Stimulated activated CD8-positive, alpha-beta memory T cell treated with anti-CD3 and anti-CD28 coated beads, Interleukin-4, amount 100 ng/mL, for 4 hours (primary cell): Measurements from ENCODE around the gene DDX54.

Experiments used
- DNase-seq, 2 donors: peaks; one replicate each; pipeline ENCODE4 v3.0.0-alpha.2; 2020; ENCODE audit warnings: low read depth in 2 of 2, low spot score in 1 of 2

DDX54 gene

DNA sequence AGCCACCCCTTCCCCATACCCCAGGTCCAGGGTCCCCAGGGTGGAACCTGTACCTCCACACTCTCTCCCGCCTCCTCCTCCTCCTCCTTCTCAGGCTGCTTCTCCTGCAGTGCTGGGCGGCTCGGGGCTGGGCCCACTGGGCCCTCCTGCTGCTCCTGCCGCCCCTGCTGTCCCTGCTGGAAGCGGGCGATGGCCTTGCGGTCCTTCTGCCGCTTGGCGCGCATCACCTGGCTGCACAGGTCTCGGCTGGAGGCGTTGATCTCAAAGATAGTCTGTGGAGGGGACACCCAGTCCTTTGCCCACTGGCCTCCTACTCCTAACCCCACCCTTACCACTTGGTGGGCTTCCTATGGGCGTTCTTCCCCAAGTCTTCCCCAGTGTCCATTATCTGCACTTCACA lies 21.3 kb downstream of the DDX54 start:
- no peak for DNase-seq

DNA sequence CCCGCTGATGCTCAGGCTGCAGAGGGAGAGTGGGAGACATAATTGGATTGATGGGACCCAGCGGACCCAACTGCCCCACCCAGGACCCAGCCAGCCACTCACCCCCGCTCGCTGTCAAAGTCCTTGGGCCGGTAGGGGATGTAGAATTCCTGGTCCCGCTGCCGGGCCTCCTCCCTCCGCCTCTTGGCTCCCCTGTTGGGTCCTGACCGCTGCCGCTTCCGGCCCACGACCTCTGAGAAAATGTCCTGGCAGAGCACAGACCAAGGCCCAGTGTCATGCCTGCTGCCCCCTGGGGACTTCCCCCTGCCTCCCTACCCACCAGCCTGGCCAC lies 22.3 kb downstream of the DDX54 start:
- DNase-seq, result no peak

DNA sequence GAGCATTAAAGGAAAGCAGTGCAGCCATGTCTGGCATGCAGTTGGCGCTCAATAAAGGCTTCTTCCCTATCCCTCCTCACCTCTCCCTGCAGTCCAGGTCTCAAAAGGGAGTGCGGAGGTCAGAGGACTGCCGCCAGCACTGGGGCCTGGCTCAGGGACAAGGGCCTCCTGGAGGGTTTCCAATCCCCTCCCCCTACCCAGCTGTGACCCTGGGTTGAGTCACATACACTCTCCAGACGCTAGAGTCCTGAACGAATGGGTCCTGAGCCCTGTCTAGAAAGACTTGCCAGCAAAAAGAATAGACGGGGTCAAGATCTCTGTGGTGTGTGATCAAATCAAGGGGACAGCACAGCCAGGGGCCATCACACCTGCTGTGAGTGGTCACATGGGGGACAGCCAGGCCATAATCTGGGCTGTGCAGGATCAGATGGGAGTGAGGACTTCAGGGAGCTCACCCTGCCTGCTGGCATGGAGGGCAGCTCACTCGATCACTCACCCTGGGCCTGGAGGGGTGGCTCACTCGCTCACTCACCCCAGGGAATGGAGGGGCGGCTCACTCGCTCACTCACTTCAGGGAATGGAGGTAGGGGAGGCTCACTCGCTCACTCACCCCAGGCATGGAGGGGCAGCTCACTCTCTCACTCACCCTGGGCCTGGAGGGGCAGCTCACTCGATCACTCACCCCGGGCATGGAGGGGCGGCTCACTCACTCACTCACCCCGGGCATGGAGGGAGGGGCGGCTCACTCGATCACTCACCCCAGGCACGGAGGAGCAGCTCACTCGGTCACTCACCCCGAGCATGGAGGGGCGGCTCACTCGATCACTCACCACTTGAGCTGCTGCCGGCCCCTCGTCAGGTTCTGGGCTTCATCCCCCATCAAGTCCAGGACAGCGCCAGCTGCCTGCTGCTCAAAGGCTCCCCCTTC lies 22.9 kb downstream of the DDX54 start:
- DNase-seq, result no peak

DNA sequence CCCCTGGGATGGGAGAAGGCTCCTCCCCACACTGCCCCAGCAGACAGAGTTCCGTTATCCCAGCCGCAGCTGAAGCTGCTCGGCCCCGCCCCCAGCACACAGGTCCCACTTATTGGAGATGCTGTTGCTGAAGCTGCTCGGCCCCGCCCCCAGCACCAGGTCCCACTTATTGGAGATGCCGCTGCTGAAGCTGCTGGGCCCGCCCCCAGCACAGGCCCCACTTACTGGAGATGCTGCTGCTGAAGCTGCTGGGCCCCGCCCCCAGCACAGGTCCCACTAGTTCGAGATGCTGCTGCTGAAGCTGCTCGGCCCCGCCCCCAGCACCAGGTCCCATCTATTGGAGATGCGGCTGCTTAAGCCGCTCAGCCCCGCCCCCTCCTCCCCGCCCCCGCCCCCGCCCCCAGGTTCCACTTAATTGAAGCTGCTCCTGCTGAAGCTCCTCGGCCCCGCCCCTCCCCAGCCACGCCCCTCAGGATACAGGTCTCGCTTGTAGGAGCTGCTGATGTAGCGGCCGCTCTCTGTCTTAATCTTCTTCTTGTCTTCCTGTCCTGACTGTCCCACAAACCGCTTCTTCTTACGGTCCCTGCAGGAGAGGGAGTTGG lies 23.8 kb downstream of the DDX54 start:
- no peak for DNase-seq

DNA sequence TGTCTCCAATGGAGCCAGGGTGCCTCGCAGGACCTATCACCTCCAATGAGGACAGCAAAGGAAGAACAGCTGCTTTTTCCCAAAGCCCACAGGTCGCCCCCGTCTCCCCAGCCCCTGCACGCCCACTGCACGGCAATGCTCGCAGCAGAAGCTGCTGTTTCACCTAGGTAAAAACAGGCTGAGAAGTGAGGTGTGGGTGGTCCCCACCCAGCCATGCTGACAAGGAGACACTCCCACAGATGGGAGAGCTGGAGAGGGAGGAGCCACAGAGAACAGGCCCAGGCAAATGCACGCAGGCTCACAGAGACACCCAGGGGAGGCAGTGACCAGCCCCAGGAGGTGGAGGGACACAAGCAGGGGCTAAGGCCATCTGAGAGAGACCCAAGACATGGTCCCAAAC lies 25.3 kb downstream of the DDX54 start:
- no peak for DNase-seq

DNA sequence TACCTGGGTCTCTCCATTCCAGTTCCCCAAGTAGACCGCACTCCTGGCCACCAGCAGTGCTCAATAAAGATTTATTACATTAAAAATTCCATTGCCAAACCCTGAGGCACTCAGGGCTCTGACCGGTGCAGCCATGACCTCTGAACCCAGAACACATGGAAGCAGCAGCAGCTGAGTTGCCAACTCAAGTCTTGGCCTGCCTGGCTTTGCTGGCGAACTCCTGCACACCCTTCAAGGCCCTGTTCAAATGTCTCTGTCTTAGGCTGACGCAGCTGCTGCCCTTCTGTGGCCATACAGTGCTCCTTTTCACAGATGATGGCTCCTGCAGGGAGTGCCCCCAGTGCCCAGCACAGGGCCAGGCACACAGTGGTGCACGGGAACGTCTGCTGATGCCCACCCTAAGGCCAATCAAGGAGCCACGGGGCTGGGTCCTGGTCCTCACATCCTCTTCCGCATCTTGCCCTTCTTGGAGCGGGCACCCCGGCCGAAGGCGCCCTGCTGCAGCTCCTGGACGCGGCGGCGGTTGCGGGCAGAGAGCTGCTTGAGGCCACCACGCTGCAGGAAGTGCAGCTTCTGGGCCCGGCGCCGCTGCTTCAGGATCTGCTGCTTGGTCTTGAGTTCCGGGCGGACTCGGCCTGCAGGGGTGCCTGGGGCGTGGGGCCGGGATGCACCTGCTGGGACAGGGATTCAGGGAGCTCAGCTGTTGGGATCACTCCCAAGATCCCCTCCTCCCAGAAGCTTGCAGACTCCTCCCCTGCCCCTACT lies 26.7 kb downstream of the DDX54 start:
- no peak for DNase-seq

DNA sequence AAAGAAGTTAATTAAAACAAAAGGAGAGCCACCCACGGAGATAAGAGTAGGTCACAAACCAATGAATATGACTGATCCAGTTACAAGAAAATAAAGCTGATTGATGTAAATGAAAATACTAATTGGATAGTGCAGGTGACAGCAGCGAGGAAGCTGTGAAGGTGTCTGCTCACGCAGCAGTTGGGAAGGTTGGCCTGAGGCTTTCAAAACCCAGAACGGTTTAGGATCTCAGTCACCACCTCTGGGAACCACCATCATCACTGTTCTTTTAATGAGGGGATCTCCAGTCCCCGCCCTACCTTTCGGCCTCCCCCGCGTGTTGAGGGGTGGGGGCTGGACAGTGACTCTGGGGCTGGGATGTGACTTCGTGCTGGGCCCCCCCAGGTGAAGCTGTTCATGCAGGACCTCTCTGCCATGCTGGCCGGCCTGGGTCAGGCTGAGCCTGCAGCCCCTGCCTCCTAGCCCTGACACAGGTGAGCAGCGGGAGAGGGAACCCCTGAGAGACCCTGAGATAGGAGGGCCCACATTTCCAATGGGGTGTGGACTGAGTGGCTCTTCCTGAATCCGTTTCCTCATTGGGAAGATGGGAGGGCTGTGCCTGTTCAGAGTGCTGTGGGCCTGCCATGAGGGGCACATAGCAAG lies 27.9 kb downstream of the DDX54 start:
- DNase-seq, result no peak

DNA sequence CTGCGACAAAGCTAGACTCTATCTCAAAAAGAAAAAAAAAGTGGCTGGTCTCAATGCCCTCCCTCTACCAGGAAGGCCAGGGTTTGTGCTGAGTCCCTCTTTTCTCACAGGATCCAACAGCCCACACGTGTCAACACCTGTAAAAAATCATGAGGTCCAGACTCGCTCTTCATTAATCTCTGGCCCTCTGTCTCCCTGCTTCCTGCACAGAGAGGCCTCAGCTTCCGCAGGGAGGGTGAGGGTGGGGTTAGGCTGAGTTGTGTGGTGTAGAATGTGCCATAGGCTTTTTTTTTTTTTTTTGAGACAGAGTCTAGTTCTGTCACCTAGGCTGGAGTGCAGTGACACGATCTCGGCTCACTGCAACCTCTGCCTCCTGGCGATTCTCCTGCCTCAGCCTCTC lies 29.6 kb downstream of the DDX54 start:
- DNase-seq, result no peak

DNA sequence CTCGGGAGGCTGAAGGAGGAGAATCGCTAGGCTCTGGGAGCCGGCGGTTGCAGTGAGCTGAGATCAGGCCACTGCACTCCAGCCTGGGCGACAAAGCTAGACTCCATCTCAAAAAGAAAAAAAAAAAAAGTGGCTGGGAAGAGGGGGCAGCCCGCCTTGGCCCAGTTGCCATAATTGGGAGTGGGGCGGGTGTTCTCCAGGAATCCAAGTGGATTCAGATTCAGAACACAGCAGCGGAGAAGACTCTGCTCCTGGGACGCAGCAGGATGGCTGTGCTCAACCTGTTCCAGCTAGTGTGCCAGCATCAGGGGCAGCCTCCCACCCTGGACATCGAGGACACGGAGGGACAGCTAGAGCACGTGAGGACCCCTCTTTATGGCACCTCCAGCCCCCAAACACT lies 30.2 kb downstream of the DDX54 start:
- DNase-seq, result no peak

DNA sequence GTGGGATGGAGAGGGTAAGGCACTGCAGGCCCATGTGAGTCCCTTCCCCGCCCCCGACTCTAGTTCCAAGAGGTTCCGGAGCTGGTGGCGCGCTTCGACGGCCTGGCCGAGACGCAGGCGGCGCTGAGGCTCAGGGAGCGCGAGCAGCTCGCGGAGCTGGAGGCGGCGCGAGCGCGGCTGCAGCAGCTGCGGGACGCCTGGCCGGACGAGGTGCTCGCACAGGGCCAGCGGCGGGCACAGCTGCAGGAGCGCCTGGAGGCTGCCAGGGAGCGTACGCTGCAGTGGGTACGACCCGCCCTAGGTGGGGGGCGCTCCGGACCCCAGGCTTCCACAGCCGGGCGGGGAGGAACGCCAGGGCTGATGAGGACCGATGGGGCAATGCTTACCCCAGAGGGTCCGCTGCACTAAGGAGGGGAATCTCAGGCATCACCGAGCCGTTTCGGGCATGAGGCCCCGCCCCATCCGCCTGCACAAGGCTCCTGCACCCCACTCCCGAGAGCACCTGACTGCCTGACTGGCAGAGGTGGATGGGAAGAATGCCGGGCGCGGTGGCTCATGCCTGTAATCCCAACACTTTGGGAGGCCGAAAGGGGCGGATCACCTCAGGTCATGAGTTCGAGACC lies 30.8 kb downstream of the DDX54 start:
- no peak for DNase-seq

DNA sequence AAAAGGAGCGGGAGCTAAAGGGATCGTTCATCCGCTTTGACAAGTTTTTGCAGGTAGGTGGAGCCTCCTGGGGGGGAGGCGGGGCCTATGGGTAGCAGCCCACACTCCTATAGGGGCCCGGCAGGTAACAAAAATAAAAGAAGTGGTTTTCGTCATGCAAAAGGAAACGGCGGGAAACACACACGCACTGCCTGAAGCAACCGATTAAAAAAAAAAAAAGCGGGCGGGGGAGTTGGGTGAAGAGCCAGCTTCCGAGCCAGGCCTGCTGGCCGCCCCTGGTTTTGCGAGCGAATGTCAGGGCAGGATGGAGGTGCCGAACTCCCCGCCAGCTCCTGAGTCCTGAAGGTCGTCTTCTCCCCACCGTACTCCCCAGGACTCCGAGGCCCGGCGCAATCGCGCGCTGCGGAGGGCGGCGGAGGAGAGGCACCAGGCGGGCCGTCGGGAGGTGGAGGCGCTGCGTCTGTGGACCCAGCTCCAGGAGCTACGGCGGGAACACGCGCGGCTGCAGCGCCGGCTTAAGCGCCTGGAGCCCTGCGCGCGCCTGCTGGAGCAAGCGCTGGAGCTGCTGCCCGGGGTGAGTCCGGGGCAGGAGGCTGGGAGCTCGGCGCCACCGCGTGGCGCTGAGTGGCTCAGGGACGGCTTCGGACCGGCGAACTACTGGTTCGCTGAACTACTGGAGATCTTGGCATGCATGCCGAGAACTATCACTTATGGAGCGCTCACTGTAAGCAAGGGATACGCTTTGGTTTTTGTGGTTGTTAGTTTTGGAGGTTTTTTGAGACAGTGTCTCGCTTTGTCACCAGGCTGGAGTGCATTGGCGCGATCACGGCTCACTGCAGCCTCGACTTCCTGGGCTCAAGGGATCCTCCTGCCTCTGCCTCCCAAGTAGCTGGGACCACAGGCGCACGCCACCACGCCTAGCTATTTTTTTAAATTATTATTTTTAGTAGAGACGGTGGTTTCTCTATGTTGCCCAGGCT lies 32.2 kb downstream of the DDX54 start:
- no peak for DNase-seq

DNA sequence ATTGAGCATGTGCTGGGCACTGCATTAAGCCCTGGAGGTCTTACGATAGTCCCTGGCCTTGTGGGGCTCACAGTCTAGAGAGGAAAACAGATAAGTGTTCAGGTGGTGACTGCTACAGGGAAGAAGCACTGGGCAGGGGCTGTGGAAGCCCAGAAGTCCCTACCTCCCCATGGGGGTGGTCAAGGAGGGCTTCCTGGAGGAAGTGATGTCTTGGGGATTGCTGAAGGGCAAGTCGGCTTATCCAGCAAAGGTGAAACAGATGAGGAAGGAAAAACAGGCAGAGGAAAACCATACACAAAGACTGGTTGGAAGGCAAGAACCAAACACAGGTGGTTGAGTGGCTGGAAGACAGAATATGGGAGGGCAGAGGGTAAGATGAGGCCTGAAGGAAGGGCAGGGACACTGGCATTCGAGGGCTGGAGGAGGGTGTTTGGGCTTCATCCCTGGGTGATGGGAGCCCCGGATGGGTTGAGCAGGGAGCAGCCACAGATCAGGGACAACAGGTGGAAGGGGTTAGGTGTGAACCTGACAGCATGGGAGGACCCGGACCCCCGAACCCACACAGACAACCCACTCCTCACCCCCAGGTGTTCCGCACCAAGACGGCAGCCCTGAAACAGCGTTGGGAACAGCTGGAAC lies 33.0 kb downstream of the DDX54 start:
- no peak for DNase-seq

DNA sequence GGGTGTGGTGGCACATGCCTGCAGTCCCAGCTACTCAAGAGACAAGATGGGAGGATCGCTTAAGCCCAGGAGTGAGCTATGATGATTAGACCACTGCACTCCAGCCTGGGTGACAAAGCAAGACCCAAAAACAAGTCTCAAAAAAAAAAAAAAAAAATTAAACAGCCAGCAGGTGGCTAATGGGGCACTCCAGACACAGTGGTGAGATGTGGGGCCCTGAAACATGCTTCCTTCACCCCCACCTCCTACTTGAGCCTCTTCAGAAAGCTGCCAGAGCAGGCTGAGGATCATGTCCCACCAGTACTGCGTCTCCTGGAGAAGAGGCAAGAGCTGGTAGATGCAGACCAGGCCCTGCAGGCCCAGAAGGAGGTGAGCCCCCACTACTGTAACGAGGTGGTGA lies 33.6 kb downstream of the DDX54 start:
- no peak for DNase-seq

DNA sequence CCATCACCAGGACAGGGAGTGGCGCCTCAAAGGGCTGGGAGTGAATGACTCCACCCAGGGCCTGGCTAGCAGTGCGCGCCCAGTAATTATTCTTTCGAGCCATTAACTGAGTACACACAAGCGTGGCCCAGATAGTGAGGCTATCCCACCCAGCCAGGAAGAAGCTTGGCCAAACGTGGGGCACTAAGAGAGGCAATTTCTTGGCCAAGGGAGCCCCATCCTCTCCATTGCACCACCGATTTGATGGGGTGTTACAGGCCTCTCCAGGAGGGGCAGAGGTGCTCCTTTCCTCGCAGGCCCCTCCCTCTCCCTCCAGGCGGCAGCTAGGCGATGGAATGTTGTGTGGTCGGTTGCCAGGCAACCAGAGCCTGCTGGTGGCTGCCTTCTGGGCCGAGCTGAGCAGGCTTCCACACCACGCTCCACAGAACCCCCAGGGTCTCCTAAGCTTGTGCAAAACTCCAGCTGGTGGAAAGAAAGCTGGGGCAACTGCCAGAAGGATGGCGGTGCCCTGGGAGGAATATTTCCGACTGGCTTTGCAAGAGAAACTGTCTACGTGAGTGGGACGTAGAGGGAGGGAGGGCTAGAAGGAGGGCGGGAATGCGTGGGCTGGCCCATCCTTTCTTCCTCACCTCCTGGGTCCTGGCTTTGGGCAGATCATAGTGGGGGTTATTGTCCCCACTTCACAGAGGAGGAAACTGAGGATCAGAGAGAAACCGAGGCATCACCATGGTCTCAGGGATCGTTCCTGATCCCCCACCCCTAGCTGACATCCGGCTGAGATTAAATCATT lies 35.7 kb downstream of the DDX54 start, which contains the start of gene CFAP73:
TSS of gene CFAP73 (plus strand) at position 364 of the 790 bp plus-strand sequence. CDS start at position 498, 134 bp downstream.
- no peak for DNase-seq

DNA sequence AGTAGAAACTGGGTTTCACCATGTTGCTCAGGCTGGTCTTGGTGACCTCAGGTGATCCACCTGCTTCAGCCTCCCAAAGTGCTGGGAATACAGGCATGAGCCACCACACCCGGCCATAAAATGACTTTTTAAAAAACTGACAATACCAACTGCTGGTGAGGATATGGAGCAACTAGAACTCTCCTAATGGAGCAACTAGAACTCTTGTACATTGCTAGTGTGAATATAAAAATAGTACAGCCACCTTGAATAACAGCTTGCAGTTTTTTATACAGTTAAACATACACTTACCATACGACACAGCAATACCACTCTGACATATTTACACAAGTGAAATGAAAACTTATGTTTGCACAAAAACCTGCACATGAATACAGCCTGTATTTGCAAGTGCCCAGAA lies 38.3 kb downstream of the DDX54 start:
- no peak for DNase-seq

DNA sequence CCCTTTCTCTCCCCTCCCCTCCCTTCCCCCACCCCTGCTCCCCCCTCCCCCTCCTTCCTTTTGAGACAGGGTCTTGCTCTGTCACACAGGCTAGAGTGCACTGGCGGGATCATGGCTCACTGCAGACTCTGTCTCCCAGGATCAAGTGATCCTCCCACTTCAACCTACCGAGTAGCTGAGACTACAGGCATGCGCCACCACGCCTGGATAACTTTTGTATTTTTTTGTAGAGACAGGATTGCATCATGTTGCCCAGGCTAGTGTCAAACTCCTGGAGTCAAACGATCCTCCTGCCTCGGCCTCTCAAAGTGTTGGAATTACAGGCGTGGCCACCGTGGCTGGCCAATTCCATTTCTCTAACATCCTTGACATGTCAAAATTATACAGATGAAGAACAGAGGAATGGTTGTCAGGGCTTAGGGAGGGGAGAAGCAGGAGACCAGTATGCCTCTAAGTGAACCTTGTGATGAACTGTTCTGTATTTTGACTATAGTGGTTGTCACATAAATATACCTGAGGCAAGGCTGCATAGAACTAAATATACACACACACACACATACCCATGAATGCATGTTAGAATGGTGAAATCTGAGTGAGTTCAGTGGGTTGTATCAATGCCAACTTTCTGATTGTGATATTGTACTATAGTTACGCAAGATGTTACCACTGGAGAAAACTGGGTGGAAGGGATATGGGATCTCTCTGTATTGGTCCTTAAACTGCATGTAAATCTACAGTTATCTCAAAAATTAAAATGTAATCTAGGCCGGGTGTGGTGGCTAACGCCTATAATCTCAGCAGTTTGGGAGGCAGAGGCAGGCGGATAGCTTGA lies 39.3 kb downstream of the DDX54 start:
- DNase-seq, result no peak

DNA sequence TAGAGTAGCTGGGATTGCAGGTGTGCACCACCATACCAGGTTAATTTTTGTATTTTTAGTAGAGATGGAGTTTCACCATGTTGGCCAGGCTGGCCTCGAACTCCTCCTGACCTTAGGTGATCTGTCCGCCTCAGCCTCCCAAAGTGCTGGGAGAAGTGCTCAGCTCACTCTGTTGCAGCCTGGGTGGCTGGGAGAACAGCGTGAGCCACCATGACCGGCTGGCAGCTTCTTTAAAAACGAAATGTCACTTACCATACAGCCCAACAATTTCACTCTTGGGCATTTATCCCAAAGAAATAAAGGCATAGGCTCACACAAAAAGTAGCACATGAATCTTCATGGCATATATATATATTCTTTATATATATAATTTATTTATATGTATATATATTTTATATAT lies 40.5 kb downstream of the DDX54 start:
- DNase-seq, result no peak

DNA sequence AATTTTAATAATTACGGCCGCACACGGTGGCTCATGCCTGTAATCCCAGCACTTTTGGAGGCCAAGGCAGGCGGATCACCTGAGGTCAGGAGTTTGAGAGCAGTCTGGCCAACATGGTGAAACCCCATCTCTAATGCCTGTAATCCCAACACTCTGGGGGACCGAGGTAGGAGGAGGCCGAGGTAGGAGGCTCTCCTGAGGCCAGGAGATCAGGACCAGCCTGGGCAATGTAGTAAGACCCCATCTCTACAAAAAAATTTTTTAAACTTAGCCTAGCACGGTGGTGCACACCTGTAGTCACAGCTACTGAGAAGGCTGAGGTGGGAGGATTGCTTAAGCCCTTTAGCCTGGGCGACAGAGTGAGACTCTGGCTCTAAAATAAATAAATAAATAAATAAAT lies 41.3 kb downstream of the DDX54 start:
- DNase-seq, result no peak
